Parathyroid adenoma (tissue), 2 donors: ENCODE results near the gene DOK6.
"Not testable (repeated sequence)": the region's sequence is repeated elsewhere in the genome, so short reads cannot be mapped to it uniquely, and the experiment has no call there.

Source experiments
- H2AFZ ChIP-seq: fragments of 300-600 bp; sonication (generic); one replicate; pipeline ENCODE4 v1.7.0; 2017; ENCODE audit warnings: antibody characterized with exemption, mild to moderate bottlenecking
- H3K27ac ChIP-seq: fragments of 300-600 bp; sonication (generic); one replicate; pipeline ENCODE4 v1.7.0; 2017
- H3K27me3 ChIP-seq: fragments of 300-600 bp; sonication (generic); one replicate; pipeline ENCODE4 v1.7.0; 2017; ENCODE audit warnings: low read length; ENCODE audit not compliant: control insufficient read depth, insufficient read depth
- H3K36me3 ChIP-seq: fragments of 300-600 bp; sonication (generic); one replicate; pipeline ENCODE4 v1.7.0; 2017; ENCODE audit warnings: low read length; ENCODE audit not compliant: control insufficient read depth, insufficient read depth
- H3K4me1 ChIP-seq: fragments of 300-600 bp; sonication (generic); one replicate; pipeline ENCODE4 v1.7.0; 2017; ENCODE audit warnings: control low read depth
- H3K4me2 ChIP-seq: fragments of 300-600 bp; sonication (generic); one replicate; pipeline ENCODE4 v1.7.0; 2017; ENCODE audit warnings: low read length
- H3K4me3 ChIP-seq: fragments of 300-600 bp; sonication (generic); one replicate; pipeline ENCODE4 v1.7.0; 2017; ENCODE audit warnings: low read depth, low read length
- H3K79me2 ChIP-seq: fragments of 300-600 bp; sonication (generic); one replicate; pipeline ENCODE4 v1.7.0; 2017; ENCODE audit warnings: control low read depth
- H3K9ac ChIP-seq: fragments of 300-600 bp; sonication (generic); one replicate; pipeline ENCODE4 v1.7.0; 2017; ENCODE audit warnings: mild to moderate bottlenecking
- H3K9me3 ChIP-seq: fragments of 300-600 bp; sonication (generic); one replicate; pipeline ENCODE4 v1.7.0; 2017; ENCODE audit warnings: low read length; ENCODE audit not compliant: control insufficient read depth
- TF ChIP-seq, protein P1 (sequence below): fragments of 300-600 bp; sonication (generic); IDR thresholded peaks from one replicate; pipeline ENCODE4 v1.7.0; 2017; ENCODE audit warnings: antibody characterized with exemption, mild to moderate bottlenecking
- donor health status: primary hyperparathyroidism.

Gene DOK6

DNA sequence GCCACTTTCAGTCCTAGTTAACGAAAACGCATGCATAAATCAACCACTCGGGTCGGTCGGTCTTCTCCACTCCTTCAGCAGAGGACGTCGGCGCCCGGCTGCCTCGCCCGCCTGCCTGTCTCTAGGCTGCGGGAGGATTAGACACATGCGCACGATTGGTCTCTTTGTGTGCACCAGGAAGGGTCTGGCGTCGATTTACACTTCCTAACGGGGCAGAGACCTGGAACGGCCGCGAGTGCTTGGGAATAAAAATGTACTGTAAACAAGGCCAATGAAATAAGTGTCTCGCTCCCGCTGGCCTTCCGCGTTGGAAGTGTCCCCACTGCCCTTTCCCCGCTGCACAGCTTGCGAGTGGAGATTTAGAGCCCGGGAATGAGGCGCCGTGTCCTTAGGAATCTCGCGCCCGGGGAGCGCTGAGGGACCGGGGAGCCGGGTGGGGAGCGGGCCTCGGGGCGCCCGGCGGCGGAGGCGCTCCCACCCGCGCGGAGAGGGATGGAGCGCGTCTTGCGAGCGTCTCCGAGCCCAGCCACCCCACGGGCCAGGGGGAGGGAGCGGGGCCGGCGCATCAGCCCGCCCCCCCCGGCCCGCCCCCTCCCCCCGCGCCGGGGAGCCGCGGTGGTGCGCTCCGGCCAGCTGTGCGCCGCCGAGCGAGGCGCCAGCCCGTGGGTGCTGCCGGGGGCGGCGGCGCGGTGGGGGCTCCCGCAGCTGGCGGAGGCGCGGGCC is at the start of gene DOK6:
Gene DOK6 (plus strand): TSS at position 636 of the 723 bp plus-strand sequence.
- Histone ChIP-seq H3K27ac (peak within 1 kb of the TSS; percentile 36), H3K36me3 (no peaks in the 10 kb centered on the region), H3K4me2 (peak within 1 kb of the TSS; percentile 93), H2AFZ (peak within 1 kb of the TSS; percentile 72), H3K9ac (no peak within 1 kb of the TSS), H3K4me1 (no peaks in the 10 kb centered on the region), H3K4me3 (peak within 1 kb of the TSS; percentile 68), H3K9me3 (no peaks in the 10 kb centered on the region), H3K27me3 (no peaks in the 10 kb centered on the region), H3K79me2 (no peaks in the 10 kb centered on the region)
- TF ChIP-seq, protein P1, sequence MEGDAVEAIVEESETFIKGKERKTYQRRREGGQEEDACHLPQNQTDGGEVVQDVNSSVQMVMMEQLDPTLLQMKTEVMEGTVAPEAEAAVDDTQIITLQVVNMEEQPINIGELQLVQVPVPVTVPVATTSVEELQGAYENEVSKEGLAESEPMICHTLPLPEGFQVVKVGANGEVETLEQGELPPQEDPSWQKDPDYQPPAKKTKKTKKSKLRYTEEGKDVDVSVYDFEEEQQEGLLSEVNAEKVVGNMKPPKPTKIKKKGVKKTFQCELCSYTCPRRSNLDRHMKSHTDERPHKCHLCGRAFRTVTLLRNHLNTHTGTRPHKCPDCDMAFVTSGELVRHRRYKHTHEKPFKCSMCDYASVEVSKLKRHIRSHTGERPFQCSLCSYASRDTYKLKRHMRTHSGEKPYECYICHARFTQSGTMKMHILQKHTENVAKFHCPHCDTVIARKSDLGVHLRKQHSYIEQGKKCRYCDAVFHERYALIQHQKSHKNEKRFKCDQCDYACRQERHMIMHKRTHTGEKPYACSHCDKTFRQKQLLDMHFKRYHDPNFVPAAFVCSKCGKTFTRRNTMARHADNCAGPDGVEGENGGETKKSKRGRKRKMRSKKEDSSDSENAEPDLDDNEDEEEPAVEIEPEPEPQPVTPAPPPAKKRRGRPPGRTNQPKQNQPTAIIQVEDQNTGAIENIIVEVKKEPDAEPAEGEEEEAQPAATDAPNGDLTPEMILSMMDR = no peak

- no peak overlapping the region for H3K4me2 ChIP-seq
- H3K4me1 ChIP-seq = no peaks in the 10 kb centered on the region
- no peak overlapping the region for H2AFZ ChIP-seq
- no peak overlapping the region for H3K27ac ChIP-seq
- H3K36me3 ChIP-seq = no peaks in the 10 kb centered on the region
- no peaks in the 10 kb centered on the region for H3K79me2 ChIP-seq
- H3K9me3 ChIP-seq = no peaks in the 10 kb centered on the region
- no peak overlapping the region for H3K4me3 ChIP-seq
- H3K27me3 ChIP-seq = no peaks in the 10 kb centered on the region
- no peak overlapping the region for H3K9ac ChIP-seq
- TF ChIP-seq, protein P1 = no peak
These were observed 47.7 kb upstream of the DOK6 start for GRCh38 chr18:69353023-69353422.

GRCh38 chr18:69357590-69357989 is 43.1 kb upstream of the DOK6 start:
- H3K4me2 ChIP-seq = no peak overlapping the region
- H3K4me1 ChIP-seq = no peaks in the 10 kb centered on the region
- H2AFZ ChIP-seq = no peak overlapping the region
- H3K9ac ChIP-seq = no peak overlapping the region
- no peaks in the 10 kb centered on the region for H3K27me3 ChIP-seq
- TF ChIP-seq, protein P1 = no peak
- H3K9me3 ChIP-seq = no peaks in the 10 kb centered on the region
- no peaks in the 10 kb centered on the region for H3K36me3 ChIP-seq
- H3K79me2 ChIP-seq = no peaks in the 10 kb centered on the region
- no peak overlapping the region for H3K4me3 ChIP-seq
- no peak overlapping the region for H3K27ac ChIP-seq

- Histone ChIP-seq H2AFZ (no peak overlapping the region), H3K27ac (no peak overlapping the region), H3K9me3 (no peaks in the 10 kb centered on the region), H3K4me2 (no peak overlapping the region), H3K27me3 (no peaks in the 10 kb centered on the region), H3K36me3 (no peaks in the 10 kb centered on the region), H3K9ac (no peak overlapping the region), H3K79me2 (no peaks in the 10 kb centered on the region), H3K4me3 (no peak overlapping the region), H3K4me1 (no peaks in the 10 kb centered on the region)
- TF ChIP-seq, protein P1 = no peak
These were observed 42.3 kb upstream of the DOK6 start for GRCh38 chr18:69358212-69358895.

GRCh38 chr18:69359768-69360167 is 40.9 kb upstream of the DOK6 start:
- H3K36me3 ChIP-seq, H3K4me1 ChIP-seq, H3K9me3 ChIP-seq, H3K4me2 ChIP-seq, H2AFZ ChIP-seq, H3K9ac ChIP-seq, H3K27me3 ChIP-seq, H3K27ac ChIP-seq, H3K4me3 ChIP-seq, H3K79me2 ChIP-seq: not testable (repeated sequence)
